HG03175 (cell line): ENCODE data around the gene MYO1D.
"Not testable (repeated sequence)": the region's sequence is repeated elsewhere in the genome, so short reads cannot be mapped to it uniquely, and the experiment has no call there.

Source experiments
- ATAC-seq: cut with Tn5 transposase; IDR thresholded peaks from one replicate; pipeline ENCODE4 v1.9.1; 2021; ENCODE audit warnings: mild to moderate bottlenecking, moderate library complexity; ENCODE audit not compliant: unreplicated experiment

MYO1D gene

GRCh38 chr17:32741381-32741780, 135.5 kb downstream of the MYO1D start:
- ATAC-seq, result no peak

GRCh38 chr17:32739722-32740121, 137.2 kb downstream of the MYO1D start:
- ATAC-seq, result no peak

- not testable (repeated sequence) for ATAC-seq
These were observed 137.8 kb downstream of the MYO1D start for GRCh38 chr17:32739151-32739550.

- no peak for ATAC-seq
These were observed 143.5 kb downstream of the MYO1D start for GRCh38 chr17:32733401-32733800.

GRCh38 chr17:32732900-32733299, 144.0 kb downstream of the MYO1D start:
- no peak for ATAC-seq

- no peak for ATAC-seq
These were observed 144.7 kb downstream of the MYO1D start for GRCh38 chr17:32732296-32732642.

GRCh38 chr17:32731556-32732295, 145.2 kb downstream of the MYO1D start:
- no peak for ATAC-seq

- no peak for ATAC-seq
These were observed 149.2 kb downstream of the MYO1D start for GRCh38 chr17:32727681-32728080.

- no peak for ATAC-seq
These were observed 151.2 kb downstream of the MYO1D start for GRCh38 chr17:32725697-32726096.

GRCh38 chr17:32723310-32723955, 153.5 kb downstream of the MYO1D start:
- no peak for ATAC-seq

- no peak for ATAC-seq
These were observed 154.2 kb downstream of the MYO1D start for GRCh38 chr17:32722733-32723132.

- no peak for ATAC-seq
These were observed 156.3 kb downstream of the MYO1D start for GRCh38 chr17:32720671-32721070.

GRCh38 chr17:32719689-32720088, 157.2 kb downstream of the MYO1D start:
- ATAC-seq, result no peak

- ATAC-seq, result not testable (repeated sequence)
These were observed 162.0 kb downstream of the MYO1D start for GRCh38 chr17:32714922-32715321.

GRCh38 chr17:32714206-32714605, 162.7 kb downstream of the MYO1D start:
- ATAC-seq, result not testable (repeated sequence)

GRCh38 chr17:32713081-32713480, 163.8 kb downstream of the MYO1D start:
- ATAC-seq, result no peak

GRCh38 chr17:32709562-32709961, 167.4 kb downstream of the MYO1D start:
- ATAC-seq, result no peak

- no peak for ATAC-seq
These were observed 175.1 kb downstream of the MYO1D start for GRCh38 chr17:32701871-32702270.

- no peak for ATAC-seq
These were observed 177.7 kb downstream of the MYO1D start for GRCh38 chr17:32699247-32699646.

GRCh38 chr17:32697728-32698625, 178.9 kb downstream of the MYO1D start:
- ATAC-seq, result no peak

GRCh38 chr17:32696426-32696825, 180.5 kb downstream of the MYO1D start:
- ATAC-seq, result no peak

GRCh38 chr17:32695864-32696263, 181.1 kb downstream of the MYO1D start:
- ATAC-seq, result no peak
